Activated CD8-positive, alpha-beta memory T cell treated with anti-CD3 and anti-CD28 coated beads for 36 hours (primary cell): Measurements from ENCODE around the gene PCSK4. TPM values are rescaled to one million over a fixed set of nuclear protein-coding genes. Genes with fewer than 3 reads are reported as not detected.

Source experiments
- CTCF ChIA-PET: fragments of 350-600 bp; sonication (Branson Sonifier 250); formaldehyde crosslinking; loops from one replicate; lab custom pipeline; 2021; ENCODE audit warnings: antibody characterized with exemption; lab: Charles Lee
- POLR2A ChIA-PET: fragments of 350-600 bp; sonication (Branson Sonifier 250); formaldehyde crosslinking; loops from one replicate; lab custom pipeline; 2021; ENCODE audit warnings: antibody characterized with exemption; lab: Charles Lee
- total RNA-seq, 2 experiments: library from RNA; stranded (reverse); gene quantifications; one replicate each; pipeline ENCODE4 v1.2.3, GENCODE V29; 2021

PCSK4 gene
- total RNA-seq, 2 experiments from 2014 or later = 1.3 TPM

- CTCF ChIA-PET = interaction anchor here (0.6 to 2.7 kb wide), 3 partner anchors 9 to 23 kb away, joined by 3 to 8 read pairs (median 3); no protein-coding TSS in a partner anchor
- POLR2A ChIA-PET = interaction anchor here (0.8 kb wide), 1 partner anchor 9 kb away, joined by 8 read pairs; no protein-coding TSS in a partner anchor
These were observed 36.4 kb downstream of the PCSK4 start for GRCh38 chr19:1453525-1454364.

- CTCF ChIA-PET = interaction anchor here (0.5 to 0.6 kb wide), 2 partner anchors 9 to 383 kb away, joined by 3 read pairs; no protein-coding TSS in a partner anchor
- POLR2A ChIA-PET = no interaction called here
These were observed 37.2 kb downstream of the PCSK4 start for GRCh38 chr19:1452802-1453524.

DNA sequence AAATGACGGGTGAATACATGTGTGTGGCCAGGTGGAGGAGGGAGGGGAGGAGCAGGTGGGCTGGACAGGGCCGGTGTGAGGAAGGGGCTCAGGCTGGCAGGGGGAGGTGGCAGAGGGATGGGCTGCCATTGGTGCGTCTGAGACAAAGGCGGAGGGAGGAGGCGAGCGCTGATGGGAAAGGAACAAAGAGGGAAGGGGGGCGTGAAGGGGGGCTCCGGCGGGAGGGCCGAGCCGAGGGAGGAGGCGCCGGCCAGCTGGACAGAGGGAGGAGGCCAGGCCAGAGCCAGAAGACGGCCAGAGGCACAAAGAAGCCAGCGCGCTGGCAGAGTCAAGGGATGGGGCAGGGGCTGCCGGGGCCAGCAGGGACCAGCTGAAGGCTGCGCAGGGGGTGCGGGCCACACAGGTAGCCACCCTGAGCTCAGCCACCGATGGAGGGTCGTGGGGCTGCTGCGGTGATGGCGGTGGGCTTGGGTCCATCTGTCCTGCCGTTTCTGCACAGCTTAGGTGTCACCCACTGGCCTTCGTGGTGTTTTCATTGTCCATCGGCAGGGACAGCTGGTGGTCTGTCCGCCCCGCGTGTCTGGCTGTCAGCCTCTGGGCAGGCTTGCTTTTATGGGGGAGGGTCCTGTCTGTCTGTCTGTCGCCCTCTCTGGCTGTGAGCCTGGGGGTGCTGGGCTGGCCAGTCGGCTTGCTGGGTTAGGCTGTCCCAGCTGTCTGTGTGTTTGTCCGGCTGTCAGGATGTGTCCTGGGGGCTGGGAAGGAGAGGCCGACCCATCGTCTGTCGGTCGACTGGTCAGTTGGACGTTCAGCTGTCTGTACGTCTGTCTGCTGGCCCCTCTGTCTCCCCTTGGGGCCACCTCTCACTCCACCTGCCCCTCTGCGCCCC, 38.0 kb downstream of the PCSK4 start:
- ChIA-PET POLR2A (no interaction called here), CTCF (no interaction called here)

DNA sequence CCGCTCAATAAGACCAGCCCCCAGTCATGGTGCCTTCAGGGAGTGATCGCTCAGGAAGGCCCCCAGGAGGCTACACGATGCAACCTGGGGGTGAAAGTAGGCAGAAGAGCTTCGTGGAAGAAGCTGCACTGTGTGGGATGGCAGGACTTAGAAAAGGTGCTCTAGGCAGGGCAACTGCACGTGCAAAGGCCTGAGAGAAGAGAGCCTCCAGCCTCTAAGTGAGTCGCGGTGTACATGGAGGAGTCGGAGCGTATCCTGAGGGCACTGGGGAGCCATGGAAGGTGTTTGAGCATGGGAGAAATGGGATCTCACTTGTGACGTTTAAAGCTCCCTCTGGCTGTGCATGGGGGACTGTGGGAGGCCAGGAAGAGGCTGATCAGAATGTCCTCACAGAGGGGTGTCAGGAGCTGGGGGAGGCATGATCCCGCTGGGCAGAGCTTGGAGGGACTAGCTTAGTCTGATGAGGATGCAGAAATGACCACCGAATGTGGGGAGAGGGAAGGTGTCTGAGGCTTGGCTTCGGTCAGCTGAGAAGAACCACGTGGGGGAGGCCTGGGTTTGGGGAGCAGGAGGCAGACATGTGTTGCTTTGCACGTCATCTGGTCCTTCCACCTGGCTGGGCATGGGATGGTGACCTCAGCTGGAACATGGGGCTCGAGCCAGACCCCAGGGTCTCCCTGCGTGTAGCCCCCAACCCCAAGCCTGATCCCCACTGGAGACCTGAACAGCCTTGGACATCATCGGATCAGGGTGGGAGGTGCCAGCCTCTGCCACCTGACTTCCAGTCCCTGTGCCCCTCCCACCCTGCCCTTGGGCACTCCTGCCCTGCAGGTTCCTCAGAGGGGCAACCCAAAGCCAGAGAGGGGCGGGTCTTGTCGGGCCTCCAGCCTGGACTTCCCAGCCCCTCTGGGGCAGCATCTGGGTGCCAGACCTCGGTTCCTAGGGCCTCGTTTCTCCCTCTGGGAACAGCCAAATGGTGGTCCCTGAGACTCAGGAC, 39.1 kb downstream of the PCSK4 start:
- POLR2A ChIA-PET = no interaction called here
- CTCF ChIA-PET = no interaction called here

DNA sequence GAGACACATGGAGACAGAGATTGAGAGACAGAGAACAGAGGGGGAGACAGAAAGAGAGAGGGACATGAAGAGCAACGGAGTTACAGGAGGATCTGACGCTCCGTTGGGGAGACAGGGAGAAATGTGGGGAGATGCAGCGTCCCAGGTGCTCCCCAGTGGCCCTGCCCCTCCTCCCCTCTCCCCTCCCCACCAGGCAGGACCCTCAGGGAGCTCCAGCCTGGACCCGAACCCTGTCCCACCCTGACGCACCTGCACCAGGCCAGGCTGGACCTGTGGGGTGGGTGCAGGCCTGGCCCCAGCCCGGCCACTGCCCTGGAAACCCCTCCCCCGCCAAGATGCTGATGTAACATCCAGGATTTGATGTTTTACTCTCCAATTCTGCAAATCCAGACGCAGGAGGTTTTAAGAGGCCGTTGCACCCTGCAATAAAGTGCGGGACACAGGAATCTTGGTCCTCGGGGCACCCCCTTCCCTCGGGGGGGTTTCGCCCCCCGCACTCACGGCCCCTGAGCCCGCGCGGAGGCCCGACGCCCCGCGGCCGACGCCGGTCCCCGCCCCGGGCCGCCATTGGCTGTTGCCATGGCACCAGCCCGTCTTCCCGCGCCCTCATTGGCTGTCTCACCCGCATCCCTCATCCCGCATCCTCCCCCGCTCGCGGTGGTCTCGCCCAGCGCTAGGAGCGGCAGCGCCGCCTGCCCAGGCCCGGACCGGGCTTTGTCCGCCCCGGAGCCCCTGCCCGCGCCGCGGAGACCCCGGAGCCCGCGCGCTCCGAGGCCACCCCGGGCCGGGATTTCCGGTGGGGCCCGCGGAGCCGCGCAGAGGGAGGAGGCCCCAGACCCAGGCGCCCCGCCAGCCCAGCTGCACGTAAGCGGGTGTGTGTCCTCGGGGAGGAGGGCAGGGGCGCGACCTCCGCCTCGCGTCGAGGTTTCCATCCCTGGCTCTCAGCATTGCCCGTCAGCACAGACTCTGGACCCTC, 40.4 kb downstream of the PCSK4 start, which contains the start of gene APC2:
Gene APC2, plus strand, starts transcription at position 655 of the 976 bp plus-strand sequence. CDS start 2,881 bp downstream, outside the sequence.
- POLR2A ChIA-PET = interaction anchor here (1.5 kb wide), 1 partner anchor 19 kb away, joined by 3 read pairs; no protein-coding TSS in a partner anchor

DNA sequence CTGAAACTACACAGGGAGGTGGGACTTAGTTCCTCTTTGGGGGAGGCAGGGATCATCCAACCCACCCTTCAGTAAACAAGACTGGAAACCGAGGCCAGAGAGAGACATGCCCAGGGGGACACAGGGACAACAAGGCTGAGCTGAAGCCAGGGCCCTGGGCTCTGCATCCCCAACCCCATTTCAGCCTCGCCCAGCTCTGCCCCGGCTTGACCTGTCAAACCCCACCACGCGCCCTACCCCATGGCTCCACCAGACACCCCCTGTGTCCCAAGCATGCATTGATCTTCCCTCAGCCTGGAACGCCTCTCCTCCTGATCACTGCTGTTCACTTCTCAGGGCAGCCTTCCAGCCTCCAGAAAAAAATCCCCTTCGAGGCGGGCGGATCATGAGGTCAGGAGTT, 42.2 kb downstream of the PCSK4 start:
- CTCF ChIA-PET = interaction anchor here (0.6 to 0.9 kb wide), 3 partner anchors 22 to 69 kb away, joined by 3 to 5 read pairs (median 3); no protein-coding TSS in a partner anchor
- POLR2A ChIA-PET = no interaction called here

More for the DNA sequence above, 40.4 kb downstream of the PCSK4 start, which contains the start of gene APC2:
- CTCF ChIA-PET = no interaction called here

DNA sequence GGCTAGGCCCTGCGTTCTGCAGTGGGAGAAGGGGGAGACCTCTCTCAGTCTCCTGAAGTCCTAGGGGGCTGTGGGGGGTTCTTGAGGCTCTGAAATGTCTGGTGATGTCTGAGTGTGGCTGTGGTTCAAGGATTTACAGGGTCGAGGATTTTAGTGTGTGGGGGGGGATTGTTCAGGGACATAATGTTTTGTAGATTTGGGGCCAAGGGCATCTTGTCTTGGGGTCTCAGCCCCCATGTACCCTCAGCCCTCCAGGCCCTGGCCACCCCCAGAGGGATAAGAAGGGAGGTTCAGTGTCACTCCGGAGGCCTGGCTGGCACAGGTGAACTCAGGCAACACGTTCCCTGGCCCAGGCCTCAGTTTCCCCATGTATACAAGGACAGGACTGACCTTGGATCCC, 42.6 kb downstream of the PCSK4 start:
- CTCF ChIA-PET = interaction anchor here (0.6 to 0.9 kb wide), 2 partner anchors 22 to 24 kb away, joined by 3 to 5 read pairs; no protein-coding TSS in a partner anchor
- POLR2A ChIA-PET = no interaction called here

GRCh38 chr19:1446713-1447481, 43.3 kb downstream of the PCSK4 start:
- ChIA-PET CTCF (interaction anchor here (1.0 kb wide), 1 partner anchor 11 kb away, joined by 3 read pairs; no protein-coding TSS in a partner anchor), POLR2A (interaction anchor here (0.5 kb wide), 1 partner anchor 15 kb away, joined by 3 read pairs; no protein-coding TSS in a partner anchor)

DNA sequence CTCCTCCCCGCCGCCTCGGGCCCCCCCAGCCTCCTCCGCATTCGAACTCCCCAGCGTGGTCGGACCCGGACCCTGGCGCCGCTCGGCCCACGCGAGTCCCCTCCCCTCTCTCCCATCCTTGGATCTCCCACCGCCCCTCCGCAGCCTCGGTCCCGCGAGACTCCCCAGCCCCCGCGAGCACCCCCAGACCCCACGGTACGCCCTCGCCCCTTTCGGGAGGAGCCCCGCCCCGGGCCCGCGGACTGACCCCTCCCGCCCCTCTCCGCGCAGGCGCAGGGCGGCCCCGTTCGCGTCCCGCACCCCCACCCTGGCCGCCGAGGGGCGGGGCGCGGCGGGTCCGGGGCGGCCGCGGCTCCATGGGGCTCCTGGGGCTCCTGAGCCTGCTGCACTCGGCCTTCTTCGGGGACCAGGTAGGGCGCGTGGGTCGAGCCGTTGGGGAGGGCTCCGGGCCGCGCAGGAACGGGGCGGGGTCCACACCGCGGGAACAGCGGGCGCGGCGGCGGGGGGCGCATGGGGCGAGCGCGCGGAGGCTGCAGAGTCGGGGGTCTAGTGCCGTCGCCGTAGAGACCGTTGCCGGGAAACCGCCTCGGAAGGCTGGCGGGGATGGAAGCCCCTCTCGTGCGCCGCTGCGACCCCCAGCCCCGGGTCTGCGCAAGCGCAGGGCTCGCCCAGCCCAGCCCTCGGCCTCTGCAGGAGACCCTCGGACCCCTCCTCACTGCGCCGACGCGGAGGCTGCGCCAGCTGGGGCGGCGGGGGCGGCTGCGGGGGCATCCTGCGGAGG, 44.0 kb downstream of the PCSK4 start:
- CTCF ChIA-PET = interaction anchor here (0.9 to 2.2 kb wide), 8 partner anchors 9 to 202 kb away, joined by 3 to 9 read pairs (median 3); no protein-coding TSS in a partner anchor

DNA sequence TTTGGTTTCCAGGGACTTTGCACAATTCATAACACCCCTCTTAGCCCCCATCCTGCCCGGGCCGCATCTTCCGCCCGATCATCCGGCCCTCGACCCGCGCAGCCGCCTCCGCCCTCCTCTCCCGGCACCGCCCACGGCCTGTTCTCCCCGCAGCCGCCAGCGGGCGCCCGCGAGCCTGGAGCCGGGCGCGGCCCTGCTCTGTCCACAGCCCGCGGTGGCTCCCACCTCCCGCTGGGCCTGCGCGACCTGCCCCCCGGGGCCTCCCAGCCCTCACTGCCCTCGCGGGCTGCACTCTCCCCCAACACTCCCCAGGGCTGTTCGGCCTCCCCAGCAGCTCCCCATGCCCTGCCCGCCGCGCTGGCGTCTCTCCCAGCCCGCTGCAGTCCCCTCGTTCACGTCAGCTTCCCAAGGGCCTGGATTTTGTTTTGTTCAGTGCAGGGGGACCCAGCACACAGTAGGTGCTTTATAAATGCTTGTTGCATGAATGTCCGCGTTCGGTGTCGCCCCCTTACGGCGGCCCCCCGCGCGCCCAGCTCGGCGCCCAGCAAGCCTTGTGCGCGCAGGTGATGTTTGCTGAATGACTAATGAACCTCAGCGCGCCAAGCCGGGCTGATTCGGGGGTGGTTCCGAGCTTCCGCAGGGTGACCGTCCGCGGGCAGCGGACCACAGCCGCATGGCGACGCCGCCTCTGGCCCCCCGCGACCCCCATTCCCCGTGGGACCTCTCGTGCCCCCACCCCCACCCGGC, 44.8 kb downstream of the PCSK4 start:
- ChIA-PET CTCF (interaction anchor here (0.6 to 2.2 kb wide), 15 partner anchors 10 to 201 kb away, joined by 3 to 9 read pairs (median 3); partner anchors contain the start of gene C19orf25), POLR2A (no interaction called here)

More for the DNA sequence above, 44.0 kb downstream of the PCSK4 start:
- POLR2A ChIA-PET = interaction anchor here (0.5 kb wide), 1 partner anchor 16 kb away, joined by 3 read pairs; no protein-coding TSS in a partner anchor

DNA sequence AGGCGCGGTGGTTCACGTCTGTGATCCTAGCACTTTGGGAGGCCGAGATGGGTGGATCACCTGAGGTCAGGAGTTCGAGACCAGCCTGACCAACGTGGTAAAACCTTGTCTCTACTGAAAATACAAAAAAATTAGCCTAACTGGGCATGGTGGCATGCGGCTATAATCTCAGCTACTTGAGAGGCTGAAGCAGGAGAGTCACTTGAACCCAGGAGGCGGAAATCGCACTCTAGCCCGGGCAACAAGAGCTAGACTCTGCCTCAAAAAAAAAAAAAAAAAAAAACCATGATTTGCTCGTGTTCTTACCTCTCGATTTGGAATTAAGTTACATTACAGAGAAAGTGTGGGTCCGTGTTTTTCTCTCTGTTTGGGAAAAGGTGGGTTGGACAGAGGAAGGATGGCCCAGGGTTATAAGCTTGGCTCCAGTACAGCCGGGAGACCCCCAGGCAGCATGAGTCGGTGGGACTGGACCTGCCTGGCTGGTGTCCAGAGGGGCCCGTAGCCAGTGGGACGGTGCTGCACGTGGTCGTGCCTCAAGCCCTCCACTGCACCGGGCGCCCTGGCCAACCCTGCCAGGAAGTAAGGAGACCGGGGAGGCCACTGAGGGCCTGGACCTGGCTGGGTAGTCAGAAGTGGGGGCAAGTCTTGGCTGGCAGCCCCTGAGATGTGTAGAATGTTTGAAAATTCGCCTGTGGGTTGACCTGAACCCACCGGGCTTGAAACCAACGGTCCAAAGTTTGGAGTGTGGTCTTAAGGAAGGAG, 48.3 kb downstream of the PCSK4 start:
- ChIA-PET POLR2A (interaction anchor here (0.6 to 0.7 kb wide), 2 partner anchors 14 to 24 kb away, joined by 3 to 7 read pairs; no protein-coding TSS in a partner anchor), CTCF (interaction anchor here (0.6 to 1.1 kb wide), 4 partner anchors 27 to 419 kb away, joined by 3 to 4 read pairs (median 3); no protein-coding TSS in a partner anchor)

DNA sequence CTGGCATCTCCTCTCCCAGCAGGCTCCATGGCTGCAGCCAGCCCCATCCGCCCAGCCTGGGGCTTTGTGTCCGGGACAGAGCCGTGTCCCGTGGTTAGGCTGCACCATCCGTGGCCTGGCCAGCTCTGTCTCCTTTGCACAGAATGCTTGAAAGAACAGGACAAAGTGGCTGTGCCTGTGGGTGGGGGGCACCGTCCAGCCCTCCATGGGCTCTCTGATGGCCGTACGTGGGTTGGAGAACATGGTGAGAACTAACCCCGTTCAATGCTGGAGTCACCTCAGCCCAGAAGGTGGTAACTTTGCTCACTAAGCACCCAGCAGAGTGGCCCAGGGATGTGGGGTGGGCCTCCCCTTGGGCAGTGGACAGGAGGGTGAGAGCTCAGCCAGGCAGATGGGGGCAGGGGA, 49.1 kb downstream of the PCSK4 start:
- ChIA-PET POLR2A (no interaction called here), CTCF (interaction anchor here (0.6 to 1.1 kb wide), 2 partner anchors 35 to 195 kb away, joined by 3 read pairs; no protein-coding TSS in a partner anchor)

GRCh38 chr19:1440418-1440801, 49.7 kb downstream of the PCSK4 start:
- CTCF ChIA-PET = no interaction called here

More at GRCh38 chr19:1440418-1440801, 49.7 kb downstream of the PCSK4 start:
- POLR2A ChIA-PET = no interaction called here
